ENCODE measurements around the gene ERICH2.

- TF ChIP-seq, protein P1, sequence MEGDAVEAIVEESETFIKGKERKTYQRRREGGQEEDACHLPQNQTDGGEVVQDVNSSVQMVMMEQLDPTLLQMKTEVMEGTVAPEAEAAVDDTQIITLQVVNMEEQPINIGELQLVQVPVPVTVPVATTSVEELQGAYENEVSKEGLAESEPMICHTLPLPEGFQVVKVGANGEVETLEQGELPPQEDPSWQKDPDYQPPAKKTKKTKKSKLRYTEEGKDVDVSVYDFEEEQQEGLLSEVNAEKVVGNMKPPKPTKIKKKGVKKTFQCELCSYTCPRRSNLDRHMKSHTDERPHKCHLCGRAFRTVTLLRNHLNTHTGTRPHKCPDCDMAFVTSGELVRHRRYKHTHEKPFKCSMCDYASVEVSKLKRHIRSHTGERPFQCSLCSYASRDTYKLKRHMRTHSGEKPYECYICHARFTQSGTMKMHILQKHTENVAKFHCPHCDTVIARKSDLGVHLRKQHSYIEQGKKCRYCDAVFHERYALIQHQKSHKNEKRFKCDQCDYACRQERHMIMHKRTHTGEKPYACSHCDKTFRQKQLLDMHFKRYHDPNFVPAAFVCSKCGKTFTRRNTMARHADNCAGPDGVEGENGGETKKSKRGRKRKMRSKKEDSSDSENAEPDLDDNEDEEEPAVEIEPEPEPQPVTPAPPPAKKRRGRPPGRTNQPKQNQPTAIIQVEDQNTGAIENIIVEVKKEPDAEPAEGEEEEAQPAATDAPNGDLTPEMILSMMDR (IDR thresholded peaks at IDR 0.05) = no peak
- no peak for TF ChIP-seq POLR2A (IDR thresholded peaks at IDR 0.05)
Observed at GRCh38 chr2:170831115-170831514, 60.9 kb downstream of the ERICH2 start.

All from ovary (tissue), 3 donors.